HG02970 (cell line): ENCODE measurements around the gene ZNF525.
"Not testable (repeated sequence)": the region's sequence is repeated elsewhere in the genome, so short reads cannot be mapped to it uniquely, and the experiment has no call there.

Experiments used
- ATAC-seq: cut with Tn5 transposase; IDR thresholded peaks from one replicate; pipeline ENCODE4 v1.9.1; 2021; ENCODE audit warnings: mild to moderate bottlenecking, moderate library complexity, moderate number of reproducible peaks; ENCODE audit not compliant: unreplicated experiment, low FRiP score

The ZNF525 gene

GRCh38 chr19:53394974-53395839, 29.7 kb downstream of the ZNF525 start, which contains the start of gene ZNF765:
Gene ZNF765, plus strand, starts transcription at chr19:53395149. Its CDS starts 2,867 bp downstream, at chr19:53398016.
- ATAC-seq, result peak; percentile 86

- not testable (repeated sequence) for ATAC-seq
These were observed 30.5 kb downstream of the ZNF525 start for GRCh38 chr19:53395840-53396524.

- no peak for ATAC-seq
These were observed 31.0 kb downstream of the ZNF525 start for GRCh38 chr19:53396525-53396868.

- not testable (repeated sequence) for ATAC-seq
These were observed 32.4 kb downstream of the ZNF525 start for GRCh38 chr19:53397918-53398317.

DNA sequence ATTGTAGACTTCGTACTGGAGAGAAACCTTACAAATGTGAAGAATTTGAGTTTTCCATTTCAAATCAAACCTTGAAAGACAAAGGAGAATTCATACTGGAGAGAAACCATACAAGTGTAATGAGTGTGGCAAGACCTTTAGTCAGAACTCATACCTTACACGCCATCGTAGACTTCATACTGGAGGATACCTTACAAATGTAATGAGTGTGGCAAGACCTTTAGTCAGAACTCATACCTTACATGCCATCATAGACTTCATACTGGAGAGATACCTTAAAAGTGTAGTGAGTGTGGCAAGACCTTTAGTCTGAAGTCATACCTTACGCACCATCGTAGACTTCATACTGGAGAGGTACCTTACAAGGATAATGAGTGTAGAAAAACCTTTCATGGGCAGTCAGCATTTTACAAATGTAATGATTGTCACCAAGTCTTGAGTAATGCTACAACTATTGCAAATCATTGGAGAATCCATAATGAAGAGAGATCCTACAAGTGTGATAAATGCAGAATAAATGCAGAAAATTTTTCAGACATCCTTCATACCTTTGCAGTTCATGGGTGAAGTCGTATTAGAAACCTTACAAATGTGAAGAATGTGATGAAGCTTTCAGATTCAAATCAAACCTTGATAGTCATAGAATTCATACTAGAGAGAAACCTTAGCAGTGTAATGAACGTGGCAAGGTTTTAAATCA, 44.1 kb downstream of the ZNF525 start:
- ATAC-seq, result no peak

DNA sequence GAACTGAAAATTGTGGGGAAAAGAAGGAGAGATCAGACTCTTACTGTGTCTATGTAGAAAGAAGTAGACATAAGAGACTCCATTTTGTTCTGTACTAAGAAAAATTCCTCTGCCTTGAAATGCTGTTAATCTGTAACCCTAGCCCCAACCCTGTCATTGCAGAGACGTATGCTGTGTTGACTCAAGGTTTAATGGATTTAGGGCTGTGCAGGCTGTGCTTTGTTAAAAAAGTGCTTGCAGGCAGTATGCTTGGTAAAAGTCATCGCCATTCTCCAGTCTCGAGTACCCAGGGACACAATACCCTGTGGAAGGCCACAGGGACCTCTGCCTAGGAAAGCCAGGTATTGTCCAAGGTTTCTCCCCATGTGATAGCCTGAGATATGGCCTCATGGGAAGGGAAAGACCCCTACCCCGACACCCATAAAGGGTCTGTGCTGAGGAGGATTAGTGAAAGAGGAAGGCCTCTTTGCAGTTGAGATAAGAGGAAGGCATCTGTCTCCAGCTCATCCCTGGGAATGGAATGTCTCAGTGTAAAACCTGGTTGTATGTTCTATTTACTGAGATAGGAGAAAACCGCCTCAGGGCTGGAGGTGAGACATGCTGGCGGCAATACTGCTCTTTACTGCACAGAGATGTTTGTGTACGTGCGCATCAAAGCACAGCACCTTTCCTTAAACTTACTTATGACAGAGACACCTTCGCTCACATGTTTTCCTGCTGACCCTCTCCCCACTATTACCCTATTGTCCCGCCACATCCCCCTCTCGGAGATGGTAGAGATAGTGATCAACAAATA, 55.2 kb downstream of the ZNF525 start:
- not testable (repeated sequence) for ATAC-seq

GRCh38 chr19:53422551-53422950, 57.0 kb downstream of the ZNF525 start:
- no peak for ATAC-seq

DNA sequence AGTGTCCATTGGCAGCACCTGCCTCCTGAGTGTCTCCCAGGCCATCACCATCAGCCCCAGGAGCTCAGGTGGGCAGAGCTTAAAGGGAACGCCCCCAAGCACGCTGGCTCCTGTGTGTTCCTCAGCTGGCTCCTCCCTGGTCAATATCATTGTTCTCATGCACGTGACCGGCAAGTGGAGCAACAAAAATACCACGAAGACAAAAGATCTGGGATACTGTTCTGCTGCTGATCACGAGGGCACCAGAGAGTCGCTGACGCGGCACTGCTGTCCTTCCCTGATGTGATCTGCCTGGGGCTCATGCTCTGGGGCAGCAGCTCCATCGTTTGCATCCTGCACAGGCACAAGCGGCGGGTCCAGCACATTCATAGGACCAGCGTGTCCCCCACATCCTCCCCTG, 57.6 kb downstream of the ZNF525 start:
- ATAC-seq, result not testable (repeated sequence)

- ATAC-seq, result not testable (repeated sequence)
These were observed 58.2 kb downstream of the ZNF525 start for GRCh38 chr19:53423680-53424079.

DNA sequence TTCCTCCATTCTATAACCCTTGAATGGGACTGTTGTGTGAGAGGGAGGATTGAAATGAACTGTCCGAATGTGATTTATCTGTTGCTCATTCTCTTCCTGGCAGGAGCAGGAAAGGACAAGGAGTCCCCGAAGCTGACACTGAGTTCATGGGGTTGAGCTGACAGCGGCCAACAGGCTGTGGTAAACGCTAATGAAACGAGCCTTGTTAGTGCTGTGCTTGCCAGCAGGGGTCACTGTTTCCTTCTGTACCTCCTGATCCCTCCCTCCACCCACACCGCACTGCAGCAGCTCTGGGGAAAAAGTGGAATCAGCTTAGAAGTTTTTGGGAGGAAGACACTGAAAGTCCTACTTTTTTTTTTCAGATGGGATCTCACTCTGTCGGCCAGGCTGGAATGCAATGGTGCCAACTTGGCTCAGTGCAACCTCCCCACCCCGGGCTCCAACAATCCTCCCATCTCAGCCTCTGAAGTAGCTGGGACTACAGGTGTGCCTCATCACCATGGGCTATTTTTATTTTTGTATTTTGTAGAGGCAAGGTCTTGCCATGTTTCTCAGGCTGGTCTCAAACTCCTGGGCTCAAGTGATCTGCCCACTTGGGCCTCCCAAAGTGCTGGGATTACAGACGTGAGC, 59.6 kb downstream of the ZNF525 start:
- no peak for ATAC-seq

DNA sequence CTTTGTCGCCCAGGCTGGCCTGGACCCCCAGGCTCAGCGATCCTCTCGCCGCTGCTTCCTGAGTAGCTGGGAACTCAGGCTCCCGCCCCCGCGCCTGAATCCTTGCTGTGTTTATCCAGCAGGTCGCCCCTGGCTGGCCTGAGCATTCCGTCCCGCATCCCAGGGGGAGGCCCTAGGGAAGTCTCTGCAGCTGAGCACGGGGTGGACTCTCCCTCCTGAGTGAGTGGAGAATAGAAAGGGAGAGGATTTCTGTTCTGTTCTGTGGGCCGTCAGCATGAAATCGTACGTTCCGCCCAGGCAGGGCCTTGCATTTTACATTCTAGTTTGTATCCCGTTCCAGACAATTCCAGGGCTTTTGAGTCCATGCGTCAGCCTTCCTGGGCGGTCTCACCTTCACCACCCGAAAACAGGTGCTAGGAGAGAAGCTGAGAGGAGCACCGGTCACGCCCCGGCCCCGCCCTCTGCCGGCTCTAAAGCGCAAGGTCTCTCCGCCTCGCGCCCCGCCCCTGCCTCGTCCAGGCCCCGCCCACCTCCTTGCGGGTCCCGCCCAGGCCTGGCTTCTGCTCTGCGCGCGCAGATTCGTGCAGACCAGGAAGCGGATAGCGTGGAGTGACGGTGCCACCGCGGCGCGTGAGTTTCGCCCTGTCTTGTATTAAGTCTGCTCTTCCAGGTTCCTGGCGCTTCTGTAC, 66.0 kb downstream of the ZNF525 start, which contains the start of gene ZNF761:
ZNF761 (plus strand) TSS at position 586 of the 689 bp plus-strand sequence. CDS start 15,285 bp downstream, outside the sequence.
- peak; percentile 96 for ATAC-seq

- ATAC-seq, result peak; percentile 33
These were observed 66.7 kb downstream of the ZNF525 start for GRCh38 chr19:53432088-53432661.
